Choroid plexus epithelial cell (primary cell): Measurements from ENCODE around the gene SUPT16H.

Experiments
- DNase-seq: peaks from one replicate; pipeline ENCODE4 v3.0.0-alpha.2; 2010; ENCODE audit warnings: low read depth
- H3K4me3 ChIP-seq: 2 replicates; pipeline ENCODE4 v1.5.1; 2011; ENCODE audit warnings: low read depth, mild to moderate bottlenecking, control low read depth, low read length, moderate library complexity
- TF ChIP-seq, protein P1 (sequence below): conservative IDR thresholded peaks from 2 replicates; pipeline ENCODE4 v1.5.1; 2011; ENCODE audit warnings: low read depth, mild to moderate bottlenecking, control low read depth, inconsistent platforms, low read length, moderate library complexity

Gene SUPT16H

GRCh38 chr14:21317398-21317797 lies 66.4 kb downstream of the SUPT16H start:
- DNase-seq: peak; percentile 7
- no peak overlapping the region for H3K4me3 ChIP-seq
- TF ChIP-seq, protein P1, sequence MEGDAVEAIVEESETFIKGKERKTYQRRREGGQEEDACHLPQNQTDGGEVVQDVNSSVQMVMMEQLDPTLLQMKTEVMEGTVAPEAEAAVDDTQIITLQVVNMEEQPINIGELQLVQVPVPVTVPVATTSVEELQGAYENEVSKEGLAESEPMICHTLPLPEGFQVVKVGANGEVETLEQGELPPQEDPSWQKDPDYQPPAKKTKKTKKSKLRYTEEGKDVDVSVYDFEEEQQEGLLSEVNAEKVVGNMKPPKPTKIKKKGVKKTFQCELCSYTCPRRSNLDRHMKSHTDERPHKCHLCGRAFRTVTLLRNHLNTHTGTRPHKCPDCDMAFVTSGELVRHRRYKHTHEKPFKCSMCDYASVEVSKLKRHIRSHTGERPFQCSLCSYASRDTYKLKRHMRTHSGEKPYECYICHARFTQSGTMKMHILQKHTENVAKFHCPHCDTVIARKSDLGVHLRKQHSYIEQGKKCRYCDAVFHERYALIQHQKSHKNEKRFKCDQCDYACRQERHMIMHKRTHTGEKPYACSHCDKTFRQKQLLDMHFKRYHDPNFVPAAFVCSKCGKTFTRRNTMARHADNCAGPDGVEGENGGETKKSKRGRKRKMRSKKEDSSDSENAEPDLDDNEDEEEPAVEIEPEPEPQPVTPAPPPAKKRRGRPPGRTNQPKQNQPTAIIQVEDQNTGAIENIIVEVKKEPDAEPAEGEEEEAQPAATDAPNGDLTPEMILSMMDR: no peak

- no peak overlapping the region for H3K4me3 ChIP-seq
- DNase-seq: no peak
- TF ChIP-seq, protein P1: no peak
Observed at GRCh38 chr14:21313512-21313911, 70.3 kb downstream of the SUPT16H start.

GRCh38 chr14:21311614-21312013 lies 72.2 kb downstream of the SUPT16H start:
- H3K4me3 ChIP-seq: no peak overlapping the region
- no peak for DNase-seq
- TF ChIP-seq, protein P1: no peak

DNA sequence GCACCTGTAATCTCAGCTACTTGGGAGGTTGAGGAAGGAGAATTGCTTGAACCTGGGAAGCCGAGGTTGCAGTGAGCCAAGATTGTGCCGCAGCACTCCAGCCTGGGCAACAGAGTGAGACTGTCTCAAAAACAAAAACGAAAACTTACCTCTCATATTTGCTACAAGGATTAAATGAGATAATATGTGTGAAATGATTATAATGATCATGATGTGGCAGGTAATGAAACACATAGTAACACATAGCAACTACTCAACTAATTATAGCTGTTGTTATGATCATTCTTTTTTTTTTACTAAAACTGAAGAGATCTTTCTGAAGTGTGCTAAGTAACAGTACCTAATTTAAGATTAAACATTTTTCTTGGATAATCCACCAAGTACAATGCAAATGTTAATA lies 73.9 kb downstream of the SUPT16H start:
- no peak overlapping the region for H3K4me3 ChIP-seq
- TF ChIP-seq, protein P1: no peak
- DNase-seq: no peak

- DNase-seq: no peak
- TF ChIP-seq, protein P1: no peak
Observed at GRCh38 chr14:21309238-21309636, 74.6 kb downstream of the SUPT16H start.

DNA sequence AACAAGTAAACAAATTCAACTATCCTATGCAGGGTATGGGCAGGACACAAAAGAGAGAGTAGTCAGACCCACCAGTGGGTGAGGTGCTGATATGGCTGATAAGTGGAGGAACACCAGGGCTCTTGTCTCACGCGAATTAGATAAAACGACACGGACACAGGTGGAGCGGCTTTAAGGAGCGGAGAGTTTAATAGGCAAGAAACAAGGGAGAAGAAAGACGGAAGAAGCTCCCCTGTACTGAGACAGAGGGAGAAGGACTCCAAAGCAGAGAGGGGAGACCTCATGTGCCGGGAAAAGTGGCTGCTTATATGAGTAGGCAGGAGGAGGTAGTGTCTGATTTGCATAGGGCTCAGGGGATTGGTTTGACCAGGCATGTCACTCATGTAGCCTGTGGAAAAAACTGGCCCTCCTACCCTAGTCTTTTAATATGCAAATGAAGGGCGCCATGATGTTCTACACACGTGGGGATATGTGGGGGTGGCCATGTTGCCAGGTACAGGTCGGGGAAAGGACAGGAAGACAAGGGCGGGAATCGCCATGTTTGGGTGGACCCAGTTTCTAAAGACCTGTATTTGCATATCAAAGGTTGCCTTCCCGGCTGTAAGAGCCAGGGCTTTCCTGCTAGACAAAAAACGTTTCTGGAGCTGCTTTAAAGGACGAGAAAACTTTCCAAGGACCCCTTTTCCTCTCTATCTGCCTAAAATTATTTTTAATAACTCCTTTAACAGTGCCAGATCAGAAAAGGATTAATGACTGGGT lies 75.2 kb downstream of the SUPT16H start:
- DNase-seq: peak; percentile 94
- H3K4me3 ChIP-seq: peak overlapping the region; percentile 55
- TF ChIP-seq, protein P1: no peak

More at GRCh38 chr14:21309238-21309636, 74.6 kb downstream of the SUPT16H start:
- H3K4me3 ChIP-seq: peak overlapping the region; percentile 55

GRCh38 chr14:21308132-21308478 lies 75.7 kb downstream of the SUPT16H start:
- TF ChIP-seq, protein P1: no peak
- peak overlapping the region; percentile 55 for H3K4me3 ChIP-seq
- no peak for DNase-seq
